HCT116 (cell line): Measurements from ENCODE around the gene ZNF32.

Experiments used
- CEBPB ChIP-seq: IDR thresholded peaks from 2 replicates; pipeline ENCODE4 v1.6.1; 2012; ENCODE audit warnings: low read depth
- CTCF ChIP-seq, 3 experiments: fragments of 200-600 bp in 1 of 3; sonication (generic) in 1 of 3; IDR thresholded peaks in 2 of 3; conservative IDR thresholded peaks in 1 of 3; 2 replicates each; pipeline ENCODE4 v1.5.1; 2012 to 2017; ENCODE audit warnings: low read depth in 2 of 3, low read length in 2 of 3, antibody characterized with exemption in 1 of 3, borderline replicate concordance in 1 of 3, control low read depth in 1 of 3, mild to moderate bottlenecking in 1 of 3, mixed read lengths in 1 of 3, mixed run types in 1 of 3, moderate library complexity in 1 of 3; ENCODE audit not compliant: insufficient read depth in 1 of 3
- EGR1 ChIP-seq: IDR thresholded peaks from 2 replicates; pipeline ENCODE4 v1.6.1; 2012; ENCODE audit warnings: low read depth
- EZH2phosphoT487 ChIP-seq: fragments of 200-600 bp; IDR thresholded peaks from 2 replicates; pipeline ENCODE4 v1.6.1; 2018; ENCODE audit warnings: antibody characterized with exemption, borderline replicate concordance
- POLR2A ChIP-seq: IDR thresholded peaks from 2 replicates; pipeline ENCODE4 v1.7.0; 2011; ENCODE audit warnings: borderline replicate concordance; ENCODE audit not compliant: insufficient read depth, insufficient read length; ENCODE audit errors: extremely low read depth
- POLR2AphosphoS5 ChIP-seq: IDR thresholded peaks from 2 replicates; pipeline ENCODE4 v1.6.1; 2011; ENCODE audit warnings: mild to moderate bottlenecking, low read depth, low read length, moderate library complexity
- RAD21 ChIP-seq: IDR thresholded peaks from 2 replicates; pipeline ENCODE4 v1.6.1; 2012; ENCODE audit warnings: low read depth, mild to moderate bottlenecking
- REST ChIP-seq: IDR thresholded peaks from 2 replicates; pipeline ENCODE4 v1.6.1; 2012; ENCODE audit warnings: low read depth
- TCF7L2 ChIP-seq: IDR thresholded peaks from 2 replicates; pipeline ENCODE4 v1.7.0; 2011; ENCODE audit warnings: borderline replicate concordance, inconsistent platforms; ENCODE audit not compliant: insufficient read depth, insufficient read length; ENCODE audit errors: extremely low read depth
- YY1 ChIP-seq: IDR thresholded peaks from 2 replicates; pipeline ENCODE4 v1.6.1; 2011; ENCODE audit warnings: low read length, low read depth, moderate library complexity, mild to moderate bottlenecking; ENCODE audit not compliant: insufficient replicate concordance; ENCODE audit errors: extremely low read depth
- ZNF274 ChIP-seq: fragments of 200-500 bp; sonication (Bioruptor generic); IDR thresholded peaks from 2 replicates; pipeline ENCODE4 v1.6.1; 2014; ENCODE audit warnings: mild to moderate bottlenecking, low read depth, low read length, inconsistent platforms

- TF ChIP-seq CTCF (IDR thresholded peaks at IDR 0.05 in 2 of 3, conservative IDR thresholded peaks at IDR 0.05 in 1 of 3; ENCODE audit: borderline replicate concordance in 1 of 3, insufficient read depth in 1 of 3, low read depth in 2 of 3, low read length in 2 of 3): no peak
- TF ChIP-seq POLR2A: no peak
- no peak for TF ChIP-seq TCF7L2
- TF ChIP-seq POLR2AphosphoS5: no peak
- TF ChIP-seq YY1: no peak
- no peak for TF ChIP-seq ZNF274
- no peak for TF ChIP-seq EGR1
- TF ChIP-seq RAD21: no peak
- TF ChIP-seq REST: no peak
- no peak for TF ChIP-seq CEBPB
- TF ChIP-seq EZH2phosphoT487: no peak
Observed at GRCh38 chr10:43647576-43647975, 1.1 kb downstream of the ZNF32 start.
